ENCODE data around the gene MUC13. TPM values are rescaled to one million over a fixed set of nuclear protein-coding genes. Genes with fewer than 3 reads are reported as not detected.
A peak's percentile ranks its signal among the peaks of the same experiment; 100 is the strongest.

Gene MUC13, protein sequence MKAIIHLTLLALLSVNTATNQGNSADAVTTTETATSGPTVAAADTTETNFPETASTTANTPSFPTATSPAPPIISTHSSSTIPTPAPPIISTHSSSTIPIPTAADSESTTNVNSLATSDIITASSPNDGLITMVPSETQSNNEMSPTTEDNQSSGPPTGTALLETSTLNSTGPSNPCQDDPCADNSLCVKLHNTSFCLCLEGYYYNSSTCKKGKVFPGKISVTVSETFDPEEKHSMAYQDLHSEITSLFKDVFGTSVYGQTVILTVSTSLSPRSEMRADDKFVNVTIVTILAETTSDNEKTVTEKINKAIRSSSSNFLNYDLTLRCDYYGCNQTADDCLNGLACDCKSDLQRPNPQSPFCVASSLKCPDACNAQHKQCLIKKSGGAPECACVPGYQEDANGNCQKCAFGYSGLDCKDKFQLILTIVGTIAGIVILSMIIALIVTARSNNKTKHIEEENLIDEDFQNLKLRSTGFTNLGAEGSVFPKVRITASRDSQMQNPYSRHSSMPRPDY
- total RNA-seq (2014; rRNA removed; shearing (Covaris generic)): 0.20 TPM in 1 of 2 replicates, not detected in the other

- no peak for DNase-seq (ENCODE audit: low read depth)
Measured at GRCh38 chr3:124934577-124934976, at the start of gene MUC13. TSS of gene MUC13 (minus strand) at chr3:124934751. CDS start at chr3:124934712, 39 bp downstream.

DNA sequence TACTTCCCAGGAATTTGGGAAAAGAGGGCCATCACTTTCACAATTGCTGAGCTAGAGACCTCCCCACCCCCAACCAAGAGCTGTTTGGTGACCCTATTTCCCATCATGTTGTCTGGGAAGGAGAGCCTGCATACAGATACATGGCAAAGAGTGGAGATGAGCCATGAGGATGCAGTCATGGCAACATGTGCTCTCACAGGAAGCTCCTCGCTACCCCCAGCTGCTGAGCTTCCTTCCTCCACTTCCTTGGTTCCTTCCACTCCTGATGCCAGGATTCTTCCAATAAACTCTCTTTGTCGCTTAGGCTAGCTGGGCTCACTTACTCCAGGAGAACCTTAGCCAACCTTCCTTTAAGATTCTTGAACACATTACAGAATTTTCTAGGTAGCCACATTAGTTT is 48.3 kb upstream of the MUC13 start:
- DNase-seq (ENCODE audit: low read depth): no peak

DNA sequence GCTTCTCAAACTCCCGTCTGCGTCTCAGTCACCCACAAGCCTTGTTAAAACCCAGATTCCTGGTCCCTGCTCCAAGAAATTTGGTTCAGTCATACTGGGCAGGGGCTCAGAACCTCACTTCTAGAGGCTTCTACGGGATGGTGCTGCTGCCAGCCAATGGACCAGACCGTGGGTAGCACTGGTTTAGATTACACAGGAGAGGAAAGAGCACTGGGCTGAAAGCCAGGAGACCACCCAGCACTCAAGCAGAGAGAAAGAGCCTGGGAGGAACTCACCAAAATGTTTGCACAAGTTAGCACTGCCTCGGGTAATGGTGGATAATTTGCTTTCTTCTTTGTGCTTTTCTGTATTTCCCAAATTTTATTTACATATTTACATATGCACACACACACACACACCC is 46.9 kb upstream of the MUC13 start:
- DNase-seq (ENCODE audit: low read depth): no peak

GRCh38 chr3:124978627-124979026 is 44.1 kb upstream of the MUC13 start:
- no peak for DNase-seq (ENCODE audit: low read depth)

- peak; percentile 72 for DNase-seq (ENCODE audit: low read depth)
Measured at GRCh38 chr3:124976383-124976782, 41.8 kb upstream of the MUC13 start.

GRCh38 chr3:124974691-124975090 is 40.1 kb upstream of the MUC13 start:
- DNase-seq (ENCODE audit: low read depth): no peak

- DNase-seq (ENCODE audit: low read depth): no peak
Measured at GRCh38 chr3:124973290-124973689, 38.7 kb upstream of the MUC13 start.

- DNase-seq (ENCODE audit: low read depth): no peak
Measured at GRCh38 chr3:124972457-124972856, 37.9 kb upstream of the MUC13 start.

- DNase-seq (ENCODE audit: low read depth): no peak
Measured at GRCh38 chr3:124969963-124970722, 35.6 kb upstream of the MUC13 start.

DNA sequence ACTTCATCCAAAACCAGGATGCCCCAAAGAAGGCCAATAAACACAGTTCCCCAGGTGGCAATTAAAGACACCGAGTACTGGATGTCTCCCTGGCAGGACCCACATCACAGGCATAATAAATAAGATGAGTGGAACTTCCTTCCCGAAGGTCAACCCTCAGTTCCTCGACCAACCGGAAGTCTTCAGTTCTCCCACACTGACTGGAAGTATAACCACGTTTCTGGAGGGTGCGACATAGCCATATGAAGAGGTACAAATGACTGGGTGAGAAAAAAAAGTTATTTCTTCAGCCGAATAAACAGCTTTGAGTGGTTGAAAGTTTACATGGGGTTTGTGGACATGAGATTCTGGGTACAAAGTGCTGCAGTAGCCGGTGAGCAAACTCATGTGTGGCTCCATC is 34.6 kb upstream of the MUC13 start:
- DNase-seq (ENCODE audit: low read depth): no peak

DNA sequence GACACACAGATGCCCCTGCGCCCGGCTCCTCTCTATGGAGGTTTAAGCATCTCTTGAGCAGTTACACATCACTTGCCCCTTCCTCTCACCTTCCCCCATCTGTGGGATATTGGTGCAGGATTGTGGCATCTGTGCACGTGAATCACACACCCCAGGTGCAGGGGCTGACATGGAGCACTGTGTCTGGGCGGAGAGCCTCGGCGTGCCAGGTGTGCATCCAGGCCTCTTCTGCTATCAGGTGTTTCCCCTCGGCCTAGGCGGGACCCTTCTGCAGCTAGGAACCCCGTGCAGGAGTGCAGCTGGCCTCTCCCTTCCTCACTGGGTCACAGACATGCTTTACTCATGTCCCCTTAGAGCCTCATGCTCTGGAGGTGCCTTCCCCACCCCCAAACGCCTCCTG is 33.4 kb upstream of the MUC13 start:
- no peak for DNase-seq (ENCODE audit: low read depth)

DNA sequence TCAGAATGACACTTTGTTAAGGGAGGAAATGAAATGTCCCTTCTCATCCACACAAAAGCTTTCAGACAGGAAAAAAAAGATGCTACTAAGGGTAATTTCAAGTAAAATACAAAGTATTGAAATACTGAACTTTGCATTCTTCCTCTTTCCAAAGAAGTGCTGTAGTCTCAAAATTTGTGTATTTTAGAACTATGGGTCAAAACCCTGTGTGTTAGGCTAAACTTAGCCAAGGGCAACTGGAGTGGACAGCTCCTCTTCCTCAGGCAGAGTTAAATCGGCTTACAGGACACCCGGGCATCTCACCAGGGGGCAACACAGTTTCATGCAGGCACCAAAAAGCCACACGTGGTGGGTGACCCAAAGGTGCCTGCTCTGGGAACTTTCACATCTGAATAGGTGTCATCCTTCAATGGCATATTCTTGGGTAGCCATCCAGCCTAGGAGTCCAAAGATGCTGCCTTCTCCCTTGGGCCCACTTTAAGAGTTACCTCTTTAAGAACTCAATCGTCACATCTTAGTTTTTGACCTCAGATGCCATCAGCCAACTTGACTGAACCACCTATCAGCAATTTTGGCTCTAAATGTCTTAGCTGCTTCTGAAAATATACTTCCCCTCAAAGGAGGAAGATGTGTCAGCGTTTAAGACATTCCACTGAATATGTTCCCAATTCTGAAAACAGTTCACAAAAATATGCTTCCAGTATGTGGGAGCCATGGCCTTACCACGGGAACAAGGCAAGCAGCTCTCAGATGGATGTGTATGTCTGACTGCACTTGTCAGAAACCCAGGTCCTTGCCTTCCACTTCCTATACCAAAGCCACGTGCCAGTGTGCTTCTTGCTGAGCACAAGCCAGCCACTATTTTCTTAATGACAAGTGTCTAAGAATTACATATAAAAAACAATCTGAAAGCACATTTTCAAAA is 32.2 kb upstream of the MUC13 start:
- no peak for DNase-seq (ENCODE audit: low read depth)

GRCh38 chr3:124965413-124965812 is 30.9 kb upstream of the MUC13 start:
- peak; percentile 28 for DNase-seq (ENCODE audit: low read depth)

DNA sequence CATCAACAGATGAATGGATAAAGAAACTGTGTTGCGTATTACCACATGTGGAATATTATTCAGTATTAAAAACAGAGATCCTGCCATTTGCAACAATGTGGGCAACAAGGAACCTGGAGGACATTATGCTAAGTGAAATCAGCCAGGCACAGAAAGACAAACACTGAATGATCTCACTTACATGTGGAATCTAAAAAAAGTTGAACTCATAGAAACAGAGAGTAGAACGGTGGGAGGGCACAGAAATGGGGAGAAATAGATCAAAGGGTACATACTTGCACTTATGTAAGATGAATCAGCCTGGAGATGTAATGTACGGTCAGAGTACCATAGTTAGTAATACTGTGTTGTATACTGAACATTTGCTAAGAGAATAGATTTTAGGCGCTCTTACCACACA is 29.8 kb upstream of the MUC13 start:
- no peak for DNase-seq (ENCODE audit: low read depth)

- no peak for DNase-seq (ENCODE audit: low read depth)
Measured at GRCh38 chr3:124963755-124964154, 29.2 kb upstream of the MUC13 start.

DNA sequence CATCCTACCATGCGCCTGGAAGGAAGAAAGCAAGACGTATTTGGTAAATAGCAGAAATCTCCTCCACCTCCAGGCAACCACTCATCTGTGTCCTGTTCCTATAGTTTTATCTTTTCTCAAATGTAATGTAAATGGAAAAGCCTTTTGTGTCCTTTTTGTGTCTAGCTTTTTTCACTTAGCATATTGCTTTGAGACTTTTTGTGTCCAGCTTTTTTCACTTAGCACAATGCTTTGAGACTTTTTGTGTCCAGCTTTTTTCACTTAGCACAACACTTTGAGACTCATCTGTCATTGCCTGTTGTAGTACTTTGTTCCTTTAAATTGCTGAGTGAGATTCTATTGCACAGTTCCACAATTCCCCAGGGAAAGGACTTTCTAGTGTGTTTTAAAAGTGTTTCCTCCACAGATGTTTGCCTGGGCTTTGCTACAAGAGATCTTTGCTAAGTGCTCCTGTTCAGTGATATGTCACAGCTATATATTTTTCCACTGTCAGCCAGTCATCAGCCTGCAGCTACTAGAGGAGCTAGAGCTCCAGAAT is 27.9 kb upstream of the MUC13 start:
- no peak for DNase-seq (ENCODE audit: low read depth)

DNA sequence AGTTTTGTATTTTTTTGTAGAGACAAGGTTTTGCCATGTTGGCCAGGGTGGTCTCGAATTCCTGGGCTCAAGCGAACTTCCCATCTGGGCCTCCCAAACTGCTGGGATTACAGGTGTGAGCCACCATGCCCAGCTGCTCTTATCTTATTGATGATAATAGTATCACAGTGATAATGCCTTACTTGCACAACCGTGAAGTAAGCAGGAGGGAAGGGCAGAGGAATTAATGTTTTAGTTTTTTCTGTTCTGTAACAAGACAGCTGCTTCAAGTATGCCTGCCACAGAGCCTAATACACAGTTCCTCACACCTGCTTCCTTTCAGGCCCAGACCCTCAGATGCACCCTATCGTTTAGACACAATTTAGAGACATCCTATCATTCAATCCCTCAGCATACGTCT is 26.1 kb upstream of the MUC13 start:
- no peak for DNase-seq (ENCODE audit: low read depth)

GRCh38 chr3:124960105-124960504 is 25.6 kb upstream of the MUC13 start:
- DNase-seq (ENCODE audit: low read depth): no peak

DNA sequence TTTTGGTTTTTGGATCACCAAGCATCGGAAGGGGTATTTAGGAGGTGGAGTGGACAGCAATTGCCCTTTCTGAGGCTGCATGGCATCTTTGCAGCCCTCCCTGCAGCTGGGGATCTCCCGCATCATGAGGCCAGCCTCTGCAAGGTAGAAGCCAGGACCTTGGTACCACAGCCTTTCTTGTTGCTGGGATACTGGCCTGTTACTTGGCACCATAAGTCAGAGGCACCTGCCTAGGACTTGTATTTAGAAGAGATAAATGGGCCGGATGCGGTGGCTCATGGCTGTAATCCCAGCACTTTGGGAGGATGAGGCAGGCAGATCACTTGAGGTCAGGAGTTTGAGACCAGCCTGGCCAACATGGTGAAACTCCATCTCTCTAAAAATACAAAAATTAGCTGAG is 23.4 kb upstream of the MUC13 start:
- DNase-seq (ENCODE audit: low read depth): peak; percentile 51

DNA sequence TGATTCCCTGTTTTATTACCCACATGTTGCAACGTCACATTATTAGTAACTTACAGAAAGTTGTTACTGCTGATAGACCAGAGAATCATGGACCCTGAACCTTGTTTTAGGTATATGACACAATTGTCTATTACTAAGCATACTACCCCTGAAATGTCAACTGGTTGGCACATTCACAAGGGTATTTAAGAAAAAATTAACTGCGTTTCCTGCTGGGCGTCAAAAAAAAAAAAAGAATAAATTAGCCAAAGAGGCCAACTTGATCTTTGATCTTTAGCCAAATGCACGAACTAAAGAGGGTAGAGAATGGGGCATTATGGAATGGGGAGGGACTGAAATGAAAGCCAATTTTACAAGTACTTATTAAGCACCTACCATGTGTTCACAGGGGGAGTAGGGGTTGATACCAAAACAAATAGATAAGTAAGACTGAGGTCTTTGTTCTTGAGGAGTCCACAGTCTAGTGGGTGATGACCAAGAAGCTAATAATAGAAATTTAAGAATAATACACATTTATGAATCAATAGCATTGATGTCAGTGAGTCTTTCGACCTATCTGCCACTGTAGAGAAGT is 17.8 kb upstream of the MUC13 start:
- DNase-seq (ENCODE audit: low read depth): no peak

All from M059J (cell line).